Activated T-cell treated with anti-CD3 and anti-CD28 coated beads, Interleukin-2, amount 50 U/mL, for 48 hours (primary cell): ENCODE measurements around the gene SEMA6B.
"Not testable (repeated sequence)": the region's sequence is repeated elsewhere in the genome, so short reads cannot be mapped to it uniquely, and the experiment has no call there.

ENCODE experiments used
- DNase-seq, 2 experiments: peaks; one replicate each; pipeline ENCODE4 v3.0.0-alpha.2; 2020

SEMA6B gene

GRCh38 chr19:4543842-4544647, 15.4 kb downstream of the SEMA6B start:
- DNase-seq: no peak

- DNase-seq: no peak
Observed at GRCh38 chr19:4542896-4543841, 16.3 kb downstream of the SEMA6B start.

GRCh38 chr19:4541806-4542145, 17.7 kb downstream of the SEMA6B start:
- DNase-seq: not testable (repeated sequence)

GRCh38 chr19:4541114-4541805, 18.2 kb downstream of the SEMA6B start:
- no peak for DNase-seq

GRCh38 chr19:4539693-4540581, 19.5 kb downstream of the SEMA6B start, which contains the start of gene LRG1:
Gene LRG1, minus strand, starts transcription at chr19:4540036. Its CDS starts 23 bp downstream, at chr19:4540013.
- DNase-seq: peak in 1 of 2 experiments; percentile 28

- DNase-seq: no peak
Observed at GRCh38 chr19:4539169-4539692, 20.3 kb downstream of the SEMA6B start.

- no peak for DNase-seq
Observed at GRCh38 chr19:4538601-4538954, 20.9 kb downstream of the SEMA6B start.

- DNase-seq: no peak
Observed at GRCh38 chr19:4537953-4538600, 21.4 kb downstream of the SEMA6B start.

- no peak for DNase-seq
Observed at GRCh38 chr19:4536798-4537197, 22.7 kb downstream of the SEMA6B start.

- DNase-seq: peak; percentile 59 to 67
Observed at GRCh38 chr19:4534836-4535658, 24.4 kb downstream of the SEMA6B start, which contains the start of gene PLIN5. Gene PLIN5, minus strand, starts transcription at chr19:4535224. Its CDS starts 1,150 bp downstream, at chr19:4534074.

GRCh38 chr19:4533835-4534424, 25.6 kb downstream of the SEMA6B start:
- no peak for DNase-seq

GRCh38 chr19:4533334-4533733, 26.1 kb downstream of the SEMA6B start:
- no peak for DNase-seq

GRCh38 chr19:4531562-4532165, 27.8 kb downstream of the SEMA6B start:
- no peak for DNase-seq

GRCh38 chr19:4529924-4530522, 29.5 kb downstream of the SEMA6B start:
- DNase-seq: no peak

- DNase-seq: no peak
Observed at GRCh38 chr19:4528843-4529242, 30.6 kb downstream of the SEMA6B start.

GRCh38 chr19:4527377-4527776, 32.1 kb downstream of the SEMA6B start:
- DNase-seq: not testable (repeated sequence)

- no peak for DNase-seq
Observed at GRCh38 chr19:4525563-4526002, 33.9 kb downstream of the SEMA6B start.

- DNase-seq: peak; percentile 82 to 83
Observed at GRCh38 chr19:4524808-4525562, 34.5 kb downstream of the SEMA6B start.
